Right ventricle myocardium superior (tissue), 1 donor: ENCODE data around the gene CMBL. TPM values are rescaled to one million over a fixed set of nuclear protein-coding genes. Genes with fewer than 3 reads are reported as not detected.
"Not testable (repeated sequence)": the region's sequence is repeated elsewhere in the genome, so short reads cannot be mapped to it uniquely, and the experiment has no call there.

Source experiments
- ATAC-seq: fragments of 200-7000 bp; cut with Tn5 transposase; one replicate; pipeline ENCODE4 v1.9.1; 2020; ENCODE audit warnings: mild to moderate bottlenecking; ENCODE audit not compliant: poor library complexity
- DNase-seq: peaks from one replicate; pipeline ENCODE4 v3.0.0-alpha.2; 2020
- intact Hi-C: fragments of 100-400 bp; cut with DNase I; formaldehyde crosslinking; loops from one replicate; pipeline ENCODE4 v1.11.2; 2022
- total RNA-seq: library from RNA; stranded (reverse); fragmentation: NEBNext Ultra II Directional; extraction: Animal tissue kit (Norgen Biotek cat#: 25700); gene quantifications from one replicate; pipeline ENCODE4 v1.2.1, GENCODE V29; 2021
- donor health status: DM: no; HTN: yes; CAD: no; lungs with severe emphysema.

Gene CMBL
- total RNA-seq, 1 donor from 2014 or later: 50.0 TPM

DNA sequence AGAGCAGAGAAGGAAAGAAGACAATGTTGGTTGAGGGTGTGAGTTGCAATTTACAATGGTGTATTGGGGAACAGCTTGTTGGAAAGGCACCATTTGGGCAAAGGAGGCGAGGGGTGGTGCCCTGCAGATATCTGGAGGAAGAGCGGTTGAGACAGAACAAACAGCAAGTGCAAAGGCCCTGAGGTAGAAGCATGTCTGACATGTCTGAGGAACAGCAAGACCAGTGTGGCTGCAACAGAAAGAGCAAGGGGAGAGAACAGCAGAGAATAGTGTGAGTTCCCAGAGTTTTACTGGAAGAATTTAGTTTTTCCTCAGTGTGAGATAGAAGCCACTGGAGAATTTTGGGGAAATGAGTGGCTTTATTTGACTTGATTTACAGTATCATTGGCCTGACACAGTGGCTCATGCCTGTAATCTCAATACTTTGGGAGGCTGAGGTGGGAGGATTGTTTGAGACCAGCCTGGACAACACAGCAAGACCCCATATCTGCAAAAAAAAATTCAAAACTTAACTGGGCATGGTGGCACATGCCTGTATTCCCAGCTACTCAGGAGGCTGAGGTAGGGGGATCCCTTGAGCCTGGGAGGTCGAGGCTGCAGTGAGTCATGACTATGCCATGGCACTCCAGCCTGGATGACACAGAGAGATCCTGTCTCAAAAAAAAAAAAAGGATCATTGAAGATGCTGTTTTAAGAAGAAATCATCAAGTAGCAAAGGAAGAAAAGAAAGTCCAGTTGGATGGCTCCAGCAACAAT is 13.6 kb downstream of the CMBL start:
- DNase-seq: no peak
- intact Hi-C loops: no loop called here
- ATAC-seq: no peak

DNA sequence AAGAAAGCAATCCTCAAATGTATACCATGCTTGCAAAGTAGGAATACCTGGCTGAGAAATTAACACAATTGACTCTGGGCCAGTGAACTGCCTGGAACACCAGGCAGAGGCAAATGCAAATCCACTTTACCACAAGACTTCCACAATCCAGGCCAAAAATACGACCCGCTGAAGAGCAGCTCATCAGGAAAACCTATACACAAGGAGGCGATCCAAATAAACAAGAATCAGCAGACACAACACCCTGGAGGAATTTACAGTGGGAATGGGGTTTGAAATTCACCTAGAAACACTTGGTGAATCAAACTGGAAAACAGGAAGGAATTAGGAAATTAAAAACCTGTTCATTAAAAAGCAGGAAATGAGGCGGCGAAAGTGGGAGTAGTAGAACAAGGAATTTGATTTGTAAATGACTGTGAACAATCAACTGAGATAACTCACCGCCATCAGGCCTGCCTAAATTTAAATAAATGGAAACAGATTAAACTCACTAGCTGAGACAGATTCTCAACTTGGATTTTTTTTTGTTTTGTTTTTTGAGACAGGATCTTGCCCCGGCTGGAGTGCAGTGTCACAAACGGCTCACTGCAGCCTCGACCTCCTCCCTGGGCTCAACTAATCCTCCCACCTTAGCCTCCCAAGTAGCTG is 15.9 kb downstream of the CMBL start:
- DNase-seq (no peak), ATAC-seq (no peak)
- intact Hi-C loops: no loop called here

DNA sequence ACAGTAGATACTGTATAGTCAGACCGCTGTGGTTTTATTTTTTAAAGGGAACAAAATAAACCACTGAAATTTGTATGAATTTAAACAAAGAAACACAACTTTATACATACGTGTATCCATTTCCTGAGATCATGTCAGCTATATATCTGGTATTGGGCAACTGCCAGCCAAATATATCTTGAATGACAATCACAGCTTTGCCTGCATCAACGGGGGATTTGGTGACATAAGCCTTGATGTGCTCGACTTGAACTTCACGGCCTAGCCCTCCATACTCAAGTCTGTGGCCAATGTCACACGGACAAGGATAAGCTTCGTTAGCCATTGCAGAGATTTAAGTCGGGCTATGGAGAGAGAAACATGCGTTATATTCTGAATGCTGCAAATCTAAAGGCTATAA is 17.3 kb downstream of the CMBL start:
- intact Hi-C loops: no loop called here
- DNase-seq: no peak
- no peak for ATAC-seq

DNA sequence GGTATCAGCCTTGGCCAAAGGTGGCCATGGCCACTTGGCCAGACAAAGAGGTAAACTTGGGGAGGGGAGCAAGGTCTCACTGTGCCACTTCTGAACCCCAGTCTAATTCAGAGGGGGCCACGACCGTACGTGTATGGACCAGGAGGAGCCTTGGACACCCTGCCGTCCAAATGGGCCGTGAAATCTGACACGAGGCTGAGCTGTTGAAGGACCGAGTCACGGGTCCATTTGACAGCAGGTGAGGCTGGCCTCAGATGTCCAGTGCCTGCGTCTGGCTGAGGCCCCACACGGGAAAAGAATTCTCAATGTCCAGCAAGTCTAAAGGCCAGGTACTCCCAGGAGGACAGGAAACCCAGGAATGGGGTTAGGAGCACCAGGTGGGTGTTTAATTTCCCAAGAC is 17.7 kb downstream of the CMBL start:
- intact Hi-C loops: loop anchor here (10.0 kb wide), 1 partner anchor 135 kb away; no protein-coding TSS in a partner anchor
- ATAC-seq: no peak
- no peak for DNase-seq

DNA sequence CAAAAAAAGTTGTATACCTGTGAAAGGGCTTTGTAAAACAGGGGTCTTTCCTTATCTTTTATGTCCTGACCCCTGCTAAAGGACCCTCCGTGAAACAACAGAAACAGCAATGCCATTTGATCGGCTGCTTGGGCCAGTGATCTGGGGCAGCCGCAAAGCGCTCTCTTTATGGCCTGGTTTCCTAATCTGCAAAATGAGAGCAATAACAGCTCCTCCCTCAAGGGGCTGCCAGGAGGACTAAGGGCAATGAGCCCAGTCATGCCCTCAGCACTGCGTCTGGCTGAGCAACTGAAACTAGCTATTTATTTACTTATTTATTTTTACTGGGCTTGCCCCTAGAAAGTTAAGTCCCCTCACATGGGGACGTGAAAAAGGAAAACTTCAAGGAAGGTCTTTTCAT is 18.3 kb downstream of the CMBL start:
- peak; percentile 59 for DNase-seq
- intact Hi-C loops: loop anchor here (10.0 kb wide), 1 partner anchor 135 kb away; no protein-coding TSS in a partner anchor
- ATAC-seq: peak; percentile 88

DNA sequence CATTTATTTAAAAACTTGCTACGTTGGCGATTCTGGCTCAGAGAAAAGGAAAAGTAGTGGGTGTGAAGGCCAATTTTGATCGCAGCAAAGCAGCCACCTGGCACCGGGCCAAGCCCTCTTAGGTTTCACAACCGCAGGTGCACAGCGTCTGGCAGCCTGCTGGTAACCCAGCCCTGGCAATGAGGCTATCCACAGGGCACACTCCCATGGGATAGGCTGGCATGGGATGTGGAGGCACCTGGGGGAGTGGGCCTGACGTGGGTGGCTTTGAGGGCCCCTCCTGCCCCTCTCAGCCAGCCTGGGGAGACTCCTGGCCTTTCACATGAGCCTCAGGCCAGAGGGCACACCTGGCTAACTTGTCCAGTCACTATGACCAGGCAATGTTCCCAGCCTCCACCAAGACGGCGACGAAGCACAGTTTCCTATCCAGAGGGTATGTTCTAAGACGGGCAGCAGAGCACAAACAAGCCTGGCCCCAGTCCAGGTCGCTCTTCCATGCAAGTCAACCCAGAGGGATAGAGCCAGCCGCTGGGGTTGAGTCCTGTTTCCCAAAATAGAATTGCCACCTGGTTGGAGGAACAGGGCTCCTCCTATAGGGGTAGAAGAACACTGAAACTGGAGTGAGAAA is 19.0 kb downstream of the CMBL start:
- DNase-seq (peak; percentile 85), ATAC-seq (peak; percentile 80)

DNA sequence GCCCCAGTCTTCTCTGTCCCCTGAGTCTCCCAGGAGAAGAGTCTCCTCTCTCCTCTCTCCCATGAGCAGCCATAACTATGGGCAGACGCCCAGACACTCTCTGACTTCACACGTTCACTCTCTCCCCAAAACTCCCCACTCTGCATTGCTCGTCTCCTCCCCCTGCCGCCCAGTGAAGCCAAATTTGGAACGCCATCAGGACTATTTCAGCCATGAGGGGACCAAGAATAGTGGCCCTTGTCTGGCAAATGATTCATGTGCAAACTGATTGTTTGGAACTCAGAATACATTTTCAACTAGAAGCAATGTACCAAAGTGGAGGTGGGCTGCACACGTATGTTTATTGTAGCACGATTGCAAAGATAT is 20.9 kb downstream of the CMBL start:
- intact Hi-C loops: loop anchor here (10.0 kb wide), 1 partner anchor 138 kb away; no protein-coding TSS in a partner anchor
- DNase-seq (no peak), ATAC-seq (no peak)

More for the DNA sequence above, 19.0 kb downstream of the CMBL start:
- intact Hi-C loops: loop anchor here (10.0 kb wide), 1 partner anchor 136 kb away; no protein-coding TSS in a partner anchor

DNA sequence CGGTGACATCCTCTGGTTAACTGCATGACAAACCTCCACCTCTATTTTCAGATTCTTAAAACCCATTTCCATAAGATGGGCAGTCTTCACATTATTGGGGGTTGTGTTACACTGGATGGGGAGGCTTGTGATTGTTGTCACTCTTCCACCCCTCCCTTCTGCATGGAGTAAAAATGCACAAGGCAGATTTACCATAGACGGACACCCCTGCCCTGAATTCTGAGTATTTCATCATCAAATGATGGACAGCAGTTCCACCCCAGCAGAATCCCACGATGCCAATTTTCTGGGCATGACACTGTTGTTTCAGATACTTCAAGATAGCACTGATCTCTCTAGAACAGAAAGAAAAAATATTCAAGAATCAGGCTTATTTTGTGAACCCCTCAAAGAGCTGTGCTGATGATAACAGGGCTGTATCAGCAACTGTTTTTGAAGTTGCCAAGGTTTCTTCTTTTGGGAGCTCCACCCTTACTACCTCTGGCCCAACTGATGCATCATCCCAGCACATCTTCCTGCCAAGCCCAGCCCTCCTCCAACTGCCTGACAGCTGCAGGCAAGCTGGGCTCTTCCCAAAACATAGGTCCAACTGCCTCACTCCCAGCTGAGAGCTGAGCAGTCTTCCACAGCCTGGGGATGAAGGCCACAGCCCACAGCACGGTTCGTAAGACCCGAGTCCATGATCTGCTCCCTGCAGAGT is 21.4 kb downstream of the CMBL start:
- intact Hi-C loops: loop anchor here (10.0 kb wide), 1 partner anchor 138 kb away; no protein-coding TSS in a partner anchor
- peak; percentile 49 for DNase-seq
- ATAC-seq: no peak

DNA sequence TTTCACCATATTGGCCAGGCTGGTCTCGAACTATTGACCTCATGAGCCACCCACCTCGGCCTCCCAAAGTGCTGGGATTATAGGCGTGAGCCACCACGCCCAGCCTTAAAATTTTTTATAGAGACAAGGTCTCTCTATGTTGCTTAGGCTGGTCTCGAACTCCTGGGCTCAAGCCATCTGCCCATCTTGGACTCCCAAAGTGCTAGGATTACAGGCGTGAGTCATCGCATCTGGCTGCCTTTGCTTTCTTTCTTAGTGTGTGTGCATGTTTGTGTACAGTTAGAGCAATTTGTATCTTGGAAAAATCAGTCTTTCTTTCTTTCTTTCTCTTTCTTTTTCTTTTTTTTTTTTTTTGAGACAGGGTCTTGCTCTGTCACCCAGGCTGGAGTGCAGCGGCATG is 22.3 kb downstream of the CMBL start:
- not testable (repeated sequence) for DNase-seq, ATAC-seq
- intact Hi-C loops: loop anchor here (10.0 kb wide), 1 partner anchor 139 kb away; no protein-coding TSS in a partner anchor

DNA sequence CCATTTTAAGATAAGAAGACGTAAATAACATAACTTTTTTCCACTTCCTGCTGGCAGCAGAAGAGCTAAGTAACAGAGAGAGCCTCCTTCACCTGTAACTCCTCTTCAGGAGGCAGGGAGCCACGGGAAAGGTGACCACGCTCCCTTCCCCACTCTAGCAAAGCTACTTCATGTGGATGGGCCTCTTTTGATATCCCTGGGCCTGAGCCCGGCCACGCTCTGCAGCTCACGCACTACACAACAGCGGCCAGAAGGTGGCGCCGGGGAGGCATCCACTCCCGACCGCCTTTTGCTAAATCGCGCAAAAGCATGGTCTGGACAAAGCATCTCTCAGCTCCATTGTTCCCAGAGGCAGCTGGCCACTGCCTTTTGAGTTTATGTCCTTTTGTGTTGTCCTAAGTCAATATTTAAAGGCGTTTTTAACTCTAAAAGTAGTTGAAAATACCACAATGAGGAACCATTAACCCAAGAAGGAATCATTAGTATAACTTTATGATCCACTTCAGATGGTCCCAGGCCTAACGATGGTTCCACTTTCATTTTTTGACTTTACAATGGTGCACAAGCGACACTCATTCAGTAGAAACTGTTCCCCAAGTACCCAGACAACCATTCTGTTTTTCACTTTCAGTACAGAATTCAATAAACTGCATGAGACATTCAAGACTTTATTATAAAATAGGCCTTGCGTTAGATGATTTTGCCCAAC is 23.6 kb downstream of the CMBL start:
- DNase-seq (peak; percentile 91), ATAC-seq (peak; percentile 90)
- intact Hi-C loops: loop anchor here (10.0 kb wide), 1 partner anchor 141 kb away; no protein-coding TSS in a partner anchor

DNA sequence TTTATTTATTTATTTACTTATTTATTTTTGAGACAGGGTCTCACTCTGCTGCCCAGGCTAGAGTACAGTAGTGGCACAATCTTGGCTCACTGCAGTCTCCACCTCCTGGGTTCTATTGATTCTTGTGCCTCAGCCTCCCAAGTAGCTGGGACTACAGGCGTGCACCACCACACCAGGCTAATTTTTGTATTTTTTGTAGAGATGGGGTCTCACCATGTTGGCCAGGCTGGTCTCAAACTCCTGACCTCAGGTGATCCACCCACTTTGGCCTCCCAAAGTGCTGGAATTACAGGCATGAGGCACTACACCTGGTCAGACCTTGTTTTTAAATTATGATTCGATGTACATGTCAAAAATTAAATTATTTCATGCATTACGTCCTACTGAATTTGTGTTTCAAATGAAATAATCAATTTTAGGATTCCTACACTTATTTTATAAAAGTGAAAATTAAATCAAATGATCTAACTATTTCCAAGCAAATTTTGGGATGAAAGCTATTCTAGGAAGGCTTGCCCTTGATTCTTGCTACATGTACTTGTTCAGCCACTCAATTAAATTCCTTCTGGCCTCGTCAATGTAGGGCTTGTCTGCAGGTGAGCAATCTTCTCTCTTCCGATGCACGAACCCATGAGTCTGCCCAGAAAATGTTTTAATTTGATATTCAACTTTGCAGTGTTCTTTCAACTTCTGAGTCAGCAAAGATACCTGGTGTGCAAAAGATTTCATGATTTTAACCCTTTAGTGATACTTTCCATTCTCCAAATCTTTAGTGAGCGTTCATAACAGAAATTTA is 27.6 kb downstream of the CMBL start:
- DNase-seq: no peak
- intact Hi-C loops: loop anchor here (10.0 kb wide), 1 partner anchor 145 kb away; no protein-coding TSS in a partner anchor
- ATAC-seq: no peak

DNA sequence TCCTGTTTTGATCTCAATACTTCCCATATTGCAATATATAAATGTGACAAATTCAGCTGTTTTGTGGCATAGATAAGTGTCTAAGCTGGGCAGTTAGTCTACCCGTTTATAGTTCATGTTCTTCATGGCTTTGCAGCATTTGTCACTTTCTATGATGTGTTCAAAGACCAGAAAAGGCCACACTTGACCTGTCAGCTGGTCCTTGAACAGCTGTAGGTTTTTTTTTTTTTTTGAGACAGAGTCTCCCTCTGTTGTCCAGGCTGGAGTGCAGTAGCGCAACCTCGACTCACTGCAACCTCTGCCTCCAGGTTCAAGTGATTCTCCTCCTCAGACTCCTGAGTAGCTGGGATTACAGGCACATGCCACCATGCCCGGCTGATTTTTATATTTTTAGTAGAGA is 28.4 kb downstream of the CMBL start:
- ATAC-seq: no peak
- intact Hi-C loops: no loop called here
- DNase-seq: no peak

DNA sequence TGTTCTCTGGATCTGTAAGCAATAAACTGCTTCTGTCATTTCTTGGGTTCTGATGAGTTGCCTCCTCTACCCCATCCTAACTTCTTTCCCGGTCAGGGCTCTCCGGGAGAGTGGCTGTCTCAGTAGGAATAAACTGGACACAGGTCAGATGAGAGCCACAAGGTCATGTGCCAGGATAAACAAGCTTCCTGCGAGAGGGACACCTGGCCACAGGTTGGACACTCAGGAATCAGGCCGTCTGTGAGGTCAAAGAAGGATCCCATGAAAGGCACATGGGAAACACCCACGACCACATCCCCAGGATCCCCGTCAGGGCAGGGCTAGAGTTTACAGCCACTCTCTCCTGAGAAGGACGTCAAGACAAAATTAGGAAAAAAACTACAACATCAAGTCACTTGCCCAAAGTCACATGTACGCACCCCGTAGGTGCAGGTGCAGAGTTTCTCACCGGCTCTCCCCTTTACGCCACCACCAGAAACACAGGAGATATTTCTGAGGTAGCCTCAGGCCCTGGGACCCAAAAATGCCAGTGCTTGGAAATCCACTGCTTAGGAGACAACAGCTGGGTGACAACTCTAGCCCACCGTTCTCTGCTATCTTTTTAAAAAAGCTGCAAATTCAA is 28.9 kb downstream of the CMBL start:
- intact Hi-C loops: no loop called here
- ATAC-seq (no peak), DNase-seq (no peak)

DNA sequence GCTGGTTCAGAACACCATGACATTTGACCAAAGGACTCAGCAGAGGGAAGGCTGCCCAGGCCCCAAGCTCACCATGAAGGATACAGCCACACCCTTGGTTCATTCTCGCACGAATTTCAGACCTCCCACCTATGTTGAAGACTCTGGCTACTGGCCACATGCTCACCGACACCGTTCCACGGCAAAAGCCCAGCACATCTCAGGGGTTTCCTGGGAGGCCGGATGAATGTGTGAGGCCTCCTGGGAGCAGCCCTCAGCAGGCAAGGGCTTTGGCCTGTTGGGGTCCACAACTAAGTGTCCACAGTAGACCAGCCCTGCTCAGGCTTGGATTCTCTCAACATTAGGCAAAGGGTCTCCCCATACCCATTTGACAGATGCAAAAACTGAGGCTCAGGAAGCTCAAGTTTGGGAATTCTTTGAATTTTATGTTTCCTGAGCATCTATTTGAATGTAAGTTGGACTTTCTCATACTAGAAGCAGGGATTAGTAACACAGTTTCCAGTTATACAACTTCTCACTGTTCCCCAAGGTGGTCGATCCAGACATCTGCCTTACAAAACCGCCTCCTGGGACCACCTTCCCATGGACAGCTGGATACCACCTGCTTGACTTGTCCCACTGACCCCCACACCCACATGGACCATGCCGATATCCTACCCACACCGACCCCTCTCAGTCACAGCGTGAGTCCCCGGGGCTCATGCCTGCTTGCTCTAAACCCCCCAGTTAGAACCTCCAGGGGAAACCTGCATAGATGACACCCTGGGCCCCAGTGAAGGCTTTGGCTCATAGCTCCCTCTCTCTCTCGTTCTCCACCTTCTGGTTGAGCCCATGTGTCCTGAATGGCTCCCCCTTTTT is 29.7 kb downstream of the CMBL start:
- no peak for ATAC-seq
- intact Hi-C loops: no loop called here

DNA sequence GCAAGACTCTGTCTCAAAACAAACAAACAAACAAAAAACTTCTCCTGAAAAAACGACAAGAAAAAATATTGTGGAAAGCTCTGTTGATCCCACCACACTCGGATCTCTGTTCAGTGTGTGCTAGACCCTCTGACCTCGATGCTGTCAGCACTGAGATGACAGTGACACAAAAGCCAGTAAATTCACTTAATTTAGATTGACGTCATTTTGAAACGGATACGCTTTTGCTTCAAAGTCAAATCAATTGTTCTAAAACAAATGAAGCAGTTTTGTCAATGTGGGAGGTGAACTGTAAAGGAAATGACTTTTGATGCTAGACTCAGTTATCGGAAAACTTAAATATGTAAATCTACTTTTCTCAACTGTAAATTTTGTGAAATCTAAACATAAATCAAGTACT is 31.0 kb downstream of the CMBL start:
- intact Hi-C loops: no loop called here
- DNase-seq (no peak), ATAC-seq (no peak)

More for the DNA sequence above, 29.7 kb downstream of the CMBL start:
- no peak for DNase-seq

DNA sequence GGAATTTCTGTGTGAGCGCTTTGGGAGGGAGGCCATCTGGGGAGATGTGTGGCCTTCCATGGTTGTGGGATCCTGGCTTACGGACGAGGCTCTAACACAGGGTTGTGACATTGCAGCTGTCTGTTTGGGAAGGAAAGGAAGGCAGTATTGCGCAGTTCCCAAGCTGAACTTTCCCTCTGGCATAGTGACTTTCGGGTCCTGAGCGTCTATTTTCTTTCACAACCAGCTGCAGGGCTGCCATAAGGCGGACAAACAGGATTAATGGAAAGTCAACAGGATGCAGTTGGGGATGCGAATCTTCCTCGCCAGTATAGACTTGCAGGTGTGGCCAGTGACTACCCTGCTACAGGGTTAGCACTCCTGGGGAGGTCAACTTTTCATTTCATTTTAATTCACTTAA is 31.7 kb downstream of the CMBL start:
- intact Hi-C loops: no loop called here
- no peak for DNase-seq
- no peak for ATAC-seq
